ENCODE results near the gene FRMPD1.
"Not testable (repeated sequence)": the region's sequence is repeated elsewhere in the genome, so short reads cannot be mapped to it uniquely, and the experiment has no call there.

The FRMPD1 gene, protein sequence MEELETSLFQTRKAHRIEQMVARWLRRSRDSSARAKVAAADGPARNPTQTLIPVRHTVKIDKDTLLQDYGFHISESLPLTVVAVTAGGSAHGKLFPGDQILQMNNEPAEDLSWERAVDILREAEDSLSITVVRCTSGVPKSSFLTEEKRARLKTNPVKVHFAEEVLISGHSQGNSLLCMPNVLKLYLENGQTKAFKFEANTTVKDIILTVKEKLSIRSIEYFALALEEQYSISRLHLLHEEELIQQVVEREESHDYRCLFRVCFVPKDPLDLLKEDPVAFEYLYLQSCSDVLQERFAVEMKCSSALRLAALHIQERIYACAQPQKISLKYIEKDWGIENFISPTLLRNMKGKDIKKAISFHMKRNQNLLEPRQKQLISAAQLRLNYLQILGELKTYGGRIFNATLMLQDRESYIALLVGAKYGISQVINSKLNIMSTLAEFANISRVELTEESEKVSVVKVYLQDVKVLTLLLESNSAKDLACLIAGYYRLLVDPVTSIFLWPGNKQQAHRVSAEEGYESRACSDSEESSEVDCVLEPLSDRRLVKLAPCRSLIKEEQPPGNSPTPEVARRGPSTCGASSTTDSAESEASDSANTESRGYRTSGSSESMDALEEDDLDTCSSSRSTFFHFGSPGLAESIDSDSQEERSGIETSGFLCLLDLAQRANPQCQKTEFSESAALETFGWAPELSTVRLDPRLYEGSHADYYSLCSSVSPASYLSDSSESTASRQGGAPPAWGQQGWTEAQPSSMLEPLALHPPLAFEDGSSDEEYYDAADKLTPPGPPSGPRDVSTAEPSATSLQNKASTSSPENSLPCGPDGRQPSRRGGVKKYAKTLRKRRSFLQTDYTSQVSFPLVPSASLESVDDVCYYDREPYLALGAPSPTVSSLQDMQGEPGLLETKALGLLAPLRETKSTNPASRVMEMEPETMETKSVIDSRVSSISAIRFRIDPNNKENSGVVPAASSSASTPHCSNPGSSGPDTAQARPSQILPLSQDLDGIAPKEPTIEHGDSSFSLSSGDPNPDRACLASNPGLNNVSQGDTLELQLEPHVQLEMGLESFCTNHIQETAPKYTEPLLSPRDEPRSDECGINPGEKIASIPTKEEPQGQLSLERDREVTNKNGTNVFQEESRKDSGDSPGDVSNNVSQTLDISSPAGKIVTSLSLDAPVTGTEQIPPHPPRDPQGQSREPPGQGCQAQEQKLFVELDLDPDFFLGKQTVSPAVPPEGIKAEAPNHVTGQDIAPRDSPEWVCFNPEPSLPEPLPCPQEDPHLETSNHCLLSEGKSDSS (N-terminal part only)

DNA sequence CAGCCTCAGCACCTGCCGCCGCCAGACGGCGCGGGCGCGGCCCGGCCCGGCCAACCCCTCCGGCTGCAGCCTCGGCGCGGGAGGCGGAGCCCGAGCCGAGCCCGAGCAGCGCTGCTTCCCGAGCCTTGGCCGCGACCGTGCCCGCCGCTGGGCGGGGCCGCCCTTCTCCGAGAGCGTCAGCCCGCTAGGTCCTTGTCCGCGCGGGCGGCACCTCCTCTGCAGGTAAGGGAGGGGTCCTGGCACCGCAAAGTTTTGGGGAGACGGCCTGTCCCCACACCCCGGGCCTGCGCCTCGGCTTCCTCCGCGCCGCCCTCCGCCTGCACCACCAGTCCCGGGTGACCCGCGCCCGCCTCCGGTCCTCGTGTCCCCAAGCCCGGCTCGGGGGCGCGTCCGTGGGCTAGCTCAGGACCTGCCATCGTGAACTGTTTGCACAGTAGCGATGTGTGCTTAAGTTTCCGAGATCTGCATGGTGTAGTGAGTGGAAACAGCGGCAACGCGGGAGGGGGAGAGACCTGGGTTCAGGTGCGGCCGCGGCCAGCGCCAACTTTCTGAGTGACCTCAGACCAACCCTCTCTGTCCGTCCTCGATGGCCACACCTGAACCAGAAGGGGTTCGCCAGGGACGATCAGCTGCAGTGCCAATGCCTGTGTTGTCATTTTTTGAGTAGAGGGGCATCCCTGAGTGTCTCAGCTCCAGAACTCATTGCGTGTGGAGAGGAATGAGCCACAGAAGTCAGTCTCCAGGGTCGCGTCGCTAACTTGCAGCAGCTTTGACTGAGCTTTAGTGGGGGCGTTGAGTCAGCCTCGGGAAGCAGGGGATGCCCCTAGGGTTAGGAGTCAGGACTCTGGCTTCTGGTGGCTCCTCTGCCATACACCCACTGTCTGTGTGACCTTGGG lies at the start of gene FRMPD1:
FRMPD1 (plus strand) TSS at position 82 of the 896 bp plus-strand sequence. CDS start 41,688 bp downstream, outside the sequence.
- DNase-seq (ENCODE audit: low spot score), result peak; percentile 54

DNA sequence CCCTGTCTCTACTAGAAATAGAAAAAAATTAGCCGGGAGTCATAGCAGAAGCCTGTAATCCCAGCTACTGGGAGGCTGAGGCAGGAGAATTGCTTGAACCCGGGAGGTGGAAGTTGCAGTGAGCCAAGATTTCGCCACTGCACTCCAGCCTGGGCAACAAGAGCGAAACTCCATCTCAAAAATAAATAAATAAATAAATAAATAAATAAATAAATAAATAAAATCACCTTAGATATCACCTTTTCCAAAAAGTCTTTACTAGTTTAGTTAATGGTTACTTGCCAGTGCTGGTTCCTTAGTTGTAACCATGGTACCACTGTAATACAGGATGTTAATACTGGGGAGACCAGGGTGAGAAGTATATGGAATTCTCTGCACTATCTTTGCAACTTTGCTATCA lies 48.7 kb upstream of the FRMPD1 start:
- not testable (repeated sequence) for DNase-seq (ENCODE audit: low spot score)

DNA sequence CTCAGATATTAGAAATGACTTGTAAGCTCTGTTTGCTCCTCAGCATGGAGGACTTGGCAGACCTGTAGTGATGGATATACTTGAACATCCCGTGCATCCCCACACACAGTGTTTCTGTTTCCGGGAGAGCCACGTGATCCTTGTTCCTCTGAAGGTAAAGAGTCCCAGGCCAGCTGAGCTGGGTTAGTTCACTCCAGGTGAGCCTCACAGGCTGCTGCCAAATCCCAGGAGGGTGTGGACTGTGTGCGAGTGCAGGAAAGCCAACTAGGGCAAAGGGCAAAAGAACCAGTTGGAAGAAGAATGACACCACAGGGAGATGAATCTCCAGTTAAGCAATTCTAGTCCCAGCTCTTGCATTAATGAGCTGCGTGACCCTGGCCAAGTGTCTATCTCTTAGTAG lies 47.9 kb upstream of the FRMPD1 start:
- no peak for DNase-seq (ENCODE audit: low spot score)

DNA sequence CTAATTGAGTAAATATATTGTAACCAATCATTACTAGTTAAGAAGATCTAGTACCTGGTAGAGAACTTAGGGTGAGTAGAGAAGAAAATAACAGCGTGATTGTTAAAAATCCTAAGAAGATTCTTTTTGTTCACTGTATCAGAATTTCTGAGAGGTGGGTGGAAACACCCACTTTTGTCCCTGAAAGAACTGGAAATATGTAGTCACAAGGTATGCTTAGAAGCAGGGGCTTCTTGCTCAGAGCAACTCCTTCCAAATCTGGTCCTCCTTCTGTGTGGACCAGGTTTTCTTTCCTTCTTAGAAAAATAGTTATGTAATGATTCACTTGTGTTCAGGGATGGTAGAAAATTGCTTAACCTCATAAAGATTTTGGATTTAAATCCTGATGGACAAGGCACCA lies 46.5 kb upstream of the FRMPD1 start:
- DNase-seq (ENCODE audit: low spot score), result no peak

DNA sequence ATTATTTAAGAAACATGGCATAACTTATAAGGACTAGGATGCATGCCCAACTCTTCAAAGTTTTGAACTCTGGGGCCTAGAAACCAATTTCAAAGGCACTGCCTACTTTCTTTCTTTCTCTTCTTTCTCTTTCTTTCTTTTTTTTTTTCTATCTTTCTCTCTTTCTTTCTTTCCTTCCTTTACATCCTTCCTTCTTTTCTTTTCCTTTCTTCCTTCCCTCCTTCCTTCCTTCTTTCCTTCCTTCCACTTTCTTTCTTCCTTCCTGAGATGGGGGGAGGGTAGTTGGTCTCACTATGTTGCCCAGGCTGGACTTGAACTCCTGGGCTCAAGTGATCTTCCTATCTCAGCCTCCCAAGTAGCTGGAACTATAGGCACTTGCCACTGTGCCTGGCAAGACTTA lies 42.5 kb upstream of the FRMPD1 start:
- no peak for DNase-seq (ENCODE audit: low spot score)

DNA sequence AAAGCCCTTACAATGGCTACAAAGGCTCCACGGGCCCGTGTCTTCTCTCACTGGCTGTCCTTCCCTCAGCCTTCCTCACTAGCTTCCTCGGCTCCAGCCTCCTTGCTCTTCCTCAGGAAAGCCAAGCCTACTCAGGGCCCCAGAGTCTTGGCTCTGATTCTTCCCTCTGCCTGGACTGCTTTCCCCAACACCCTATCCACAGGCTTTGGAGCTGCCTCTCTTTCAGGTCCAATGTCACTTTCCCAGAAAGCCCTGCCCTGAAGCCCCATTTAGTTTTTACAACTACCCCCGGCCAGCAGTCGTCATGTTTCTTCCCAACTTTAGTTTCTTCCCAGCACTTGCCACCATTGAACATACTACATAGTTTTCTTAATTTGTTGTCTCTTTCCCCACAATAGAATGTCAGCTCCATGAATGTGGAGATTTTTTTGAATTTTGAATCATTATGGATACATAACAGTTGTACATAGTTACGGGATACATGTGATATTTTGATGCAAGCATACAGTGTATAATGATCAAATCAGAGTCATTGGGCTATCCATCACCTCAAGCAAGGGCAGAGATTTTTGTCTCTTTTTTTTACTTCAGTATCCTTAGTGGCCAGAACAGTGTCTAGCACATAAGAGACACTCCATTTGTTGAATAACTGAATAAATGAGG lies 40.9 kb upstream of the FRMPD1 start:
- DNase-seq (ENCODE audit: low spot score), result no peak

DNA sequence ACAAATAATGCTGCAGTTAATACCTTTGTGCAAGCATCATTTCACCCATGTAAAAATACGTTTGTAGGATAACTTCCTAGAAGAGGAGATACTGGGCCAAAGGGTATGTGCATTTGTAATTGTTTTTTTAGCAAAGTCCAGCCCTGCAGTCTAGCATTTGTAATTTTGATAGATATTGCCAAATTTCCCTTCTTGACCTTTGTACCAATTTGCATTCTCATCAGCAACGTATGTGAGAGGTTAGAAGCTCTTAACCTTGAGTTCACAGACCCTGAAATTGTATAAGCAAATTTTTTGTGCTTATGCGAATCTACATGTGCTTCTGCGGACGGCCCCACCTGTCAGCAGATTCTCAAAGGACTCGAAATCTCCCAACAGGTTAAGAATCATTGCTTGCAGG lies 39.7 kb upstream of the FRMPD1 start:
- DNase-seq (ENCODE audit: low spot score), result no peak

DNA sequence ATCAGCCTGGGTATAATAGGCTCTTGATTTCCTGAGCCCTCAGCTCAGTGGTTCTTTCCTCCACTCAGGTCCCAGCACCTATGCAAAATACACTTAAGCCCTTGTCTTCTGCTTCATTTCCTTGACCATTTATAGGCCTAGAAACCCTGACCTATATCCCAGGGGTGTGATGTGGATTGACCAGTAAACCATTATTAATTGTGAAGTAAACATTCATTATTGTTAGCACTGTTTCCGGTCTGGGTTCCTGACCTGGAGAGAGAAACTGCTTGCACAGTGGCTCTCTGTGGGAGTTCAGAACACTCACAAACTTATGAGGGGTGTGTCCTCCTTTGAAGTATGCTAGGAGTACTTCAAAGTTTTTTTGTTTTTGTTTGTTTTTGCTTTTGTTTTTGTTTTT lies 38.8 kb upstream of the FRMPD1 start:
- no peak for DNase-seq (ENCODE audit: low spot score)

DNA sequence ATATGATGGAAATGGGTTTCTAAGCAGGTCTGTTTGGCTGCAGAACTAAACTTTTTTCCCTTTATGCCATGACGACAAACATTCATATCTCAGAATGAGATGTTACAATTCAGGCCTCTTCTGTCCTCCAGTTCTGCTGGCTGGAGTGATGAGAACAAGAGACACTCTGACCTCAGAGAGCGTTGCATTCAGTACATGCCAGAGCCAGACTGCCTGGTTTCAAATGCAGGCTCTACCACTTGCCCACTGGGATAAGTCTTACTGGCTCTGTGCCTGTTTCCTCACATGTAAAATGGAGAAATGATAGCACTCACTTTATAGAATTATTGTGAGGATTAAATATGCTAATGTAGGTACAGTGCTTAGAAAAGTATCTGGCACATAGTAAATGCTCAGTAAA lies 33.6 kb upstream of the FRMPD1 start:
- no peak for DNase-seq (ENCODE audit: low spot score)

DNA sequence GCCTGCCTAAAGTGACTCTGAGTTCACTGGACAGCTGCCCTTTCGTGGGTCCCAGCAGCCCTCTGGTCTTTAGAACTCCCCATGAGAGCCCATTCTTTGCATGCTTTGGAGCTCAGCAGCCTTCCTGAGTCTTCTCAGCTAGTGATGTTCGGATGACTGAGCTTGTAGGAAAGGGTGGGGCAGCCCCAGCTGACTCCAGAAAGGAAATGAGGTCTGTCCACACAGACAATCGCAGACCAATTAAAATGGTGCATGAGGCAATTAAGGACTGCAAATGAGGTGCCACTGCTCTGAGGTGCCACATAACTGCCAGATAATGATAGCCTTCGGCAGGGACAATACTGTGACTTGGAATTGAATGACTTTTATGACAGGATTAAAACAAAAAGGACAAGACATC lies 32.9 kb upstream of the FRMPD1 start:
- DNase-seq (ENCODE audit: low spot score), result peak; percentile 29

DNA sequence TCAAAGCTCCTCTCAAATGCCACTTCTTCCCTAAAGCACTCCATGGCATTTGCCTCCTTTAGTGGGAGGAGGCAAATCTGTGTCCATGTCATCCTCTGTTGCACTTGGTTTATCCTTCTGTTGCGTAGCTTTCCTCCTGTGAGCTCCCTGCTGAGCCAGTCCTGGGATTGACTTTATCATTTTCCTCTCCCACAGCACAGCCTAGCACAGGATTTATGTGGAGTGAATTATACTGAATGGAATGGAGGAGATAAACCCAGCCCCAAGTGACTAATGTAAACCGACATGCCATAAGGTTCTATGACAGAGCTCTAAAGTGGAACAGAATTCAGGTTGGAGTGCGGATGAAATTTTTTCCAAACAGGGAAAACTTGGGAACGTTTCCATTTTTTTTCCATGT lies 31.9 kb upstream of the FRMPD1 start:
- DNase-seq (ENCODE audit: low spot score), result peak; percentile 42

DNA sequence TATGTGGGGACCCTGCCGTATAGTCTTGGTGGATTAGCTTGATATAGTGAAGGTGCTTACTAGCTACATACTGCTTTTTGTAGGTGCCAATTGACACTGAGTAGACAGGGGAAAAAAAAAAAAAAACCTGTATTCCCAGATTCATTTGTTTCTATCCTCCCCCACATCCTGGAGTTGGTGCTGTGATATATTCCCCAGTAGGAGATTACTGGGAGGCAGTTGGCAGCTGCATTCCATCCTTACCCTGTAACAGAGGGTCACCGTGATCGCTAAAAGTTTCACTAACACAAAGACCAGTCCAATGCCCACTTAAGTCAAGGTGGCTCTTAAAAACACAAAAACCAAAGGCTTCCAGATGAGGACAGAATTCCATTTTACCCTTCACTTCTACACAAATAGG lies 30.9 kb upstream of the FRMPD1 start:
- no peak for DNase-seq (ENCODE audit: low spot score)

DNA sequence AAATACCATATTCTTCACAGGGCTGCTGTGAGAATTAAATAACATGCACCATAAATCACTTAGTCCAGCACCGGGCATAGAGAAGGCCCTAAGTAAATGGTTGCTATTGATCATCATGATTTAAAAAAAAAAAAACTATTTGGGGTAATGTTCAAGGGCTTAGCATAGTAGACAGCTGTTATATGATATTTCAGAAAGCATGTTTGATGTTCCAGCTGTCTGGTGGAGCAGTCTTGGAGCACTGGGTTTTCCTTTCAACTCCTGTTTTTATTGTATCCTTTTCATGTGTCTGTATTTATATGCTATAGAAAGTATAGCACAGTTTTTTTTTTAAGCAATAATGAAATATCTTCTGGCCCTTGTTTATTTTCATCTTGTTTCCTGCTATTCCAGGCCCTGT lies 30.4 kb upstream of the FRMPD1 start:
- no peak for DNase-seq (ENCODE audit: low spot score)

DNA sequence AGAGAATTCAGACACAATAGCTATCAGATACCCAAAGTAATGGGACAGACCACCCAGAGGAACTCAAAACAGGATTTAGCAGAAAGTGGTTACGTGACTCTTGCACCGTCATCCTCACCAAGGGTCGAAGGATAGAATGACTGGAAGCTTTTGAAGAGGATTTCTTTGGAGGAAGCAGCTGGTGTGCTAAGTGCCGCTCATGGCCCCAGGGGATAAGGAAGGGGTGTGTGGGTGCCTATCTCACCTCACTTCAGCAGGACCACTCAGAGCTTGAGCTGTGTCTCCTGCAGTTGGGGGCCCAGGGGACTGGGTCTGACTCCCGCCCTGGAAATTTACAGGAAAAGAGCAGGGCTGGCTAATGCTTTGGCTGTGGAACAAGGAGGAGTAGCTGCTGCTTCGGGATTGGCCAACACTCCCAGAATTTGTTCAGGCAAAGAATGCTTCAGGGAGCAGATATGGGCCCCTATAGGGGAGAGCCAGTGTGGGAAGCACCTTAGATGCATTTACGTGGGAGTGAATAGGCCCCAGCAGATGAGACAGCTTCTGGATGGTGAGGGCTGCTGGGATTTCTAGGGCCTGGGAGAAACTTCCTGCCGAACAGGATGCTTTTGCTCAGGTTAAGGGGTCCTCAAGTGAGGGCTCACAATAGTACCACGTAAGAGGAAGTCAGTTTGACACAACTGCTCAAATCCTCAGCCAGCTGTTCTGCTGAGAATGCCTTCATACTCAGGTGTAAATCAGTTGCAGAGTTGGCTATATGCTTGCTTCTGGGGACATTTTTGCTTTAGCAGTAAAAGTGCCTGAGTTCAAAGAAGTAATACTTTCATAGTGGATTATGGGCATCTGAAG lies 29.3 kb upstream of the FRMPD1 start:
- DNase-seq (ENCODE audit: low spot score), result no peak

DNA sequence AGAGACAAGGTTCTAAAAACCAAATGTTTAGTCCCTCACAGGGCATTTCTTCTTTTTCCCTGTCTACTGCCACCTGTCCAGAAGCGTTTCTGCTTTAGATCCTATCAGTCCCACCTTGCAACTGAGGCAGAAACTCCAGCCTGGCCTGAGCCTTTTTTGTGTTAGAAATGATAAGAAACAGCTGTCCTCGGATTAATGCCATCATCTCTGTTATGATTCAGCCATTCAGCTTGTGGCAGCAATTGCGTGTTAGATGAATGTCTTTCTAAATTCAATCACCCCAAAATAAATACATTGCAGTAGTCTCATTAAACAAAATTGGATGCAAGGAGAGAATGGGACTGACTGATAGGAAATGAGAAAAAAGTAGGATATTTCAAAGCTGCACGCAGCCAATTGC lies 28.3 kb upstream of the FRMPD1 start:
- no peak for DNase-seq (ENCODE audit: low spot score)

DNA sequence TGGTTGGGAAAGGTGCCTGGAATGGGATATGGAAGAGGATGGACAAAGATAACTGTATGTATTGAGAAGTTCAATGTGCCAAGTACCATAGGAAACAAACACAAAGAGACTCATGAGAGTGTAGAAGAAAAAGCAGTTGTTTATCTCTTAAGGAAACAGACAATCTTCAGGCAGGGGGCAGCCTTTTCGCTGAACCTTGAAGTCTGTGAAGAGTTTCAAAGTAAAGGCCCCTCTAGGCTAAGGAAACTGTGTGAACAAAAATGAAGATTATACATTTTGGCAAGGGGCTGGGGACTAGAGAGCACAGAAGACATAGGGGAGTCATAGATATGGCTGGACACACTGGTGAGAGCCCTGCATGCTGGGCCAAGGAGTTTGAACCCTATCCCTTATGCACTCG lies 27.5 kb upstream of the FRMPD1 start:
- DNase-seq (ENCODE audit: low spot score), result no peak

DNA sequence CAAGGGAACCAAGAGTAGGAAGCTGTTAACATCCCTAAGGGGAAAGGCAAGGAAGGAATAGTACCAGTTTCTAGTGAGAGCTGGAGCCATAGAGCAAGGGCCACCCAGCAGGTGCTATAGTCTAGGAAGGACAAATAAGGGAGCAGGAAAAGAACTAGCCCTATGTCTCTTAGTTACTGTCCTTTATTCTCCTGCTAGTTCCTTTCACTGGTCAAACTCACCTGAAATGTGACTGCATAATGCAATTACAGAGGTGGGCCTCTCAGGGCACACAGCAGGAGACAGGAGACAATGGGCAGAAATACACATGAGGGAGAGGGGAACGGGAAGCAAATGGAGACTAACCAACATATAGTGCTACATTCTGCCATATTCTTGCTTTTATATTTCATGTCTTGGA lies 26.7 kb upstream of the FRMPD1 start:
- no peak for DNase-seq (ENCODE audit: low spot score)

DNA sequence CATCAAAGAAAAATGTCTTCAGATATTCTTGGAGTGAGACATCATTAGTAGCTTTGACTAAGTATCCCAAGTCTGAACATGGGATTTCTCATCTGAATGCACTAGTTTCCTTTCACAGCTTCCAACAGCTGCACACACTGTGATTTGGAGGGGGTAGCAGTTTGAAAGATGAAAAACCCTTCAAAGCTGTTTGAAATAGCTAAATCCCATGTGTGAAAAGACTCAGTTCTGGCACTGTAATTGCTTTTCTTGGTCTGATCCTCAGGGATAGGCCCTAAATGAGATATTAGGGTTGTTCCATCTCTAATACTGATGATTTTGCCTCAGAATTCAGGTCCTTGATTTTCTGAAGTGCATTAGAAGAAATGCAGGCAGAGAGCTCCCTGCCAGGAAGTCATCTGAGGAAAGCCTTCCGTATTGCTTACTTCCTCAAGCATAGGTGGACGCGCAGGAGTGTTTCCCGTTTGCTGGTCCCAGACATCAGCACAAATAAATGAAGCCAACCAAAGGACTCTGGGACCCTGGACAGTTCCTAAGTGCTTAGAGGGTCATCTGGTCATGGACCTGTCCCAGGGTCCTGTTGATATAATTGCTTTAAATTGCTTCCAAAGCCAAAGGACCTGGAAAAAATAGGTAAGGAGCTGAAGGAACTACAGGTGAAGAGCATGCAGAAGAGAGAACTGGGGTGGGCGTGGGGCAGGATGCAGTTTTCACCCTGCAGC lies 25.6 kb upstream of the FRMPD1 start:
- DNase-seq (ENCODE audit: low spot score), result no peak

DNA sequence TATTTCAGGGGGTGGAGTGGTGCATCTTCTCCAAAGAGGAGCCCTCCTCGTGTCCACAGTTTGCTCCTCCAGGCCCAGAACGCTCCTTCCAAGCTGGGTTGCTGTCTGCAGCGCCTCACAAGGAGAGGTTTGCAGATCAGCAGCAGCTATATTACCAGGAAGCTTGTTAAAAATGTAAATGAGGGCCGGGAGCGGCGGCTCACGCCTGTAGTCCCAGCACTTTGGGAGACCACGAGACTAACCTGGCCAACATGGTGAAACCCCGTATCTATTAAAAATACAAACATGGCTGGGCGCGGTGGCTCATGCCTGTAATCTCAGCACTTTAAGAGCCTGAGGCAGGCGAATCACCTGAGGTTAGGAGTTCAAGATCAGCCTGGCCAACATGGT lies 25.0 kb upstream of the FRMPD1 start:
- no peak for DNase-seq (ENCODE audit: low spot score)
